B cell (primary cell): ENCODE data around the gene RPL37.

Experiments
- EZH2 ChIP-seq: IDR thresholded peaks from 2 replicates; pipeline ENCODE4 v1.6.1; 2012; ENCODE audit warnings: borderline replicate concordance, low read depth, mild to moderate bottlenecking, moderate library complexity, low read length; ENCODE audit not compliant: insufficient read depth, poor library complexity, severe bottlenecking
- TF ChIP-seq, protein P1 (sequence below): fragments of 200-600 bp; IDR thresholded peaks from one replicate; pipeline ENCODE4 v1.8.0; 2022; ENCODE audit warnings: antibody characterized with exemption, mild to moderate bottlenecking

DNA sequence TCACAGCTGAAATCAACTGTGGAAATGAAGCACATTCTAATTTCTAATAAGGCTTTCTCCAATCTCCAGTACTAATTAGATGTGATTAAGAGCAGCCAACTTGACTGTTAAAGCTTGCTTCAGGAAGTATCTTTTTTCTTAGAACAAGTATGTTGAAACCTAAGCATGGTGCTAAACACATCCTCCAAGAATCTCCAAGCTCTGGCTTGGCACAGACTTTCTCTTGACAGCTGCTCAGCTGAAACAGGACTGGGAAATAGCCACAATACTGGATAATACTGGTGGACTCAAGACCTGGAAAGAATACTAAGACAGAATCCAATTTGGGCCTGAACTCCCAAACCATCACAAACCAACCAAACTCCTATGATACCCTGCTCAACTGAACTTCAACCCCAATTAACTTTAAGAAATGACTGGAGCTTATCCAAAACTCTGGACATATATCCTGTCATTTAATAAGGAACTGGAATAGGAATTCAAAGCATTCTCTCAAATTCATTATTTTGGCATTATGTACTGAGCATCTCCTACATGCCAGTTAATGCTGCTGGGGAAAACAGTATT is 53.1 kb downstream of the RPL37 start:
- TF ChIP-seq, protein P1, sequence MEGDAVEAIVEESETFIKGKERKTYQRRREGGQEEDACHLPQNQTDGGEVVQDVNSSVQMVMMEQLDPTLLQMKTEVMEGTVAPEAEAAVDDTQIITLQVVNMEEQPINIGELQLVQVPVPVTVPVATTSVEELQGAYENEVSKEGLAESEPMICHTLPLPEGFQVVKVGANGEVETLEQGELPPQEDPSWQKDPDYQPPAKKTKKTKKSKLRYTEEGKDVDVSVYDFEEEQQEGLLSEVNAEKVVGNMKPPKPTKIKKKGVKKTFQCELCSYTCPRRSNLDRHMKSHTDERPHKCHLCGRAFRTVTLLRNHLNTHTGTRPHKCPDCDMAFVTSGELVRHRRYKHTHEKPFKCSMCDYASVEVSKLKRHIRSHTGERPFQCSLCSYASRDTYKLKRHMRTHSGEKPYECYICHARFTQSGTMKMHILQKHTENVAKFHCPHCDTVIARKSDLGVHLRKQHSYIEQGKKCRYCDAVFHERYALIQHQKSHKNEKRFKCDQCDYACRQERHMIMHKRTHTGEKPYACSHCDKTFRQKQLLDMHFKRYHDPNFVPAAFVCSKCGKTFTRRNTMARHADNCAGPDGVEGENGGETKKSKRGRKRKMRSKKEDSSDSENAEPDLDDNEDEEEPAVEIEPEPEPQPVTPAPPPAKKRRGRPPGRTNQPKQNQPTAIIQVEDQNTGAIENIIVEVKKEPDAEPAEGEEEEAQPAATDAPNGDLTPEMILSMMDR = no peak
- no peak for TF ChIP-seq EZH2
